ENCODE measurements around the gene FSTL4. TPM values are rescaled to one million over a fixed set of nuclear protein-coding genes. Genes with fewer than 3 reads are reported as not detected.

The FSTL4 gene
- total and polyA plus RNA-seq, 4 donors = 0.08 to 1.4 (median 0.31) TPM

DNA sequence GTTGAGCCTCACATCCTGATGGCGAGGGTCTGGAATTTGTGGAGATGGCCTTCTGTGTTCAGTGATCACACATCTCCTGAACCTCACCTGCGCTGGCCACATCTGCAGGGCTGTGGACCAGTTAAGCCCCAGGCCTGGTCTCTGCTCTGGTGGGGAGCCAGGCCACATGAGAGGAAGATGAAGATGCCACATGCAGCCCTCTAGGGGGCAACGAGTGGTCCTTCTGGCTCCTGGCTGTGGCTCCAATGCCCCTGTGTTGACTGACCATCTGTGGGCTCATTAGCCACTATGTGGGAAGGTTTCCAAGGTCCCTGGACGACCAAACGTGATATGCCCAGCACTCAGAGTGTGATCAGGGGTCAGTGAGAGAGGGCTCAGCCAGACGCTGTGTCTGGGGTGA, 357.5 kb downstream of the FSTL4 start:
- ATAC-seq (ENCODE audit: insufficient read depth, low FRiP score) = no peak
- no peak for DNase-seq
- TF ChIP-seq, protein P1, sequence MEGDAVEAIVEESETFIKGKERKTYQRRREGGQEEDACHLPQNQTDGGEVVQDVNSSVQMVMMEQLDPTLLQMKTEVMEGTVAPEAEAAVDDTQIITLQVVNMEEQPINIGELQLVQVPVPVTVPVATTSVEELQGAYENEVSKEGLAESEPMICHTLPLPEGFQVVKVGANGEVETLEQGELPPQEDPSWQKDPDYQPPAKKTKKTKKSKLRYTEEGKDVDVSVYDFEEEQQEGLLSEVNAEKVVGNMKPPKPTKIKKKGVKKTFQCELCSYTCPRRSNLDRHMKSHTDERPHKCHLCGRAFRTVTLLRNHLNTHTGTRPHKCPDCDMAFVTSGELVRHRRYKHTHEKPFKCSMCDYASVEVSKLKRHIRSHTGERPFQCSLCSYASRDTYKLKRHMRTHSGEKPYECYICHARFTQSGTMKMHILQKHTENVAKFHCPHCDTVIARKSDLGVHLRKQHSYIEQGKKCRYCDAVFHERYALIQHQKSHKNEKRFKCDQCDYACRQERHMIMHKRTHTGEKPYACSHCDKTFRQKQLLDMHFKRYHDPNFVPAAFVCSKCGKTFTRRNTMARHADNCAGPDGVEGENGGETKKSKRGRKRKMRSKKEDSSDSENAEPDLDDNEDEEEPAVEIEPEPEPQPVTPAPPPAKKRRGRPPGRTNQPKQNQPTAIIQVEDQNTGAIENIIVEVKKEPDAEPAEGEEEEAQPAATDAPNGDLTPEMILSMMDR (IDR thresholded peaks at IDR 0.05; ENCODE audit: control extremely low read depth, extremely low read depth) = no peak
- peaks cover 0 to 7% (median 0%) of the 10 kb centered on the region in 5 donors for H3K4me1 ChIP-seq (ENCODE audit: control insufficient read depth in 5 of 5, insufficient read depth in 5 of 5, low read length in 5 of 5)
- no peaks in the 10 kb centered on the region for H3K36me3 ChIP-seq (ENCODE audit: control insufficient read depth in 4 of 4, insufficient read depth in 4 of 4, low read length in 4 of 4)
- no peaks in the 10 kb centered on the region for H3K27me3 ChIP-seq (ENCODE audit: control insufficient read depth in 3 of 3, insufficient read depth in 3 of 3, low read length in 2 of 3)
- H3K27ac ChIP-seq (ENCODE audit: low read depth in 1 of 2, low read length in 1 of 2) = no peak overlapping the region
- no peak overlapping the region for H3K4me3 ChIP-seq
- H3K9me3 ChIP-seq (ENCODE audit: control insufficient read depth in 4 of 4, insufficient read depth in 3 of 4, low read length in 3 of 4) = no peaks in the 10 kb centered on the region
- WGBS, 2 donors = 83 to 88% methylated on average over 6 of the region's 6 CpGs
- H3K9ac ChIP-seq (ENCODE audit: insufficient read depth in 1 of 2, low read length in 2 of 2) = no peak overlapping the region

DNA sequence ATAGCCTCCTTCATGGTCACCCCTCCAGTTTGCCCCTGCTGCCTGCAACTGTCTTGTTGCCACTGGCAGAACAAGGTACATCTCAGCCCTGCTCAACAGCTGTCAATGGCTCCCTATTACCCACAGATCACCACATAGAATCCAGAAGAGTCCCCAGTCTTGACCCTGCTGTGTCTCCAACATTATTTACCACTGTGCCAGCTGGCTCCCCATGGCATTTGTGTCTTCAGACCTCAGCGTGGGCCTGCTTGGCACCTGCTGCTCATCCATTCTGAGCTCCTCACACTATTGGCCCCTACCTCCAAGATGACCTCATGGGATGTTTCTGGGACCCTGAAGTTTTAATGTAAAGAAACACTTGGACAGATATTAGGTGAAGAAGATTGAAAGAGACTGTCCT, 358.7 kb downstream of the FSTL4 start:
- WGBS, 2 donors = 93 to 94% methylated on average over 1 of the region's 1 CpG
- DNase-seq (no peak), ATAC-seq (ENCODE audit: insufficient read depth, low FRiP score) (no peak)
- no peaks in the 10 kb centered on the region for H3K27me3 ChIP-seq (ENCODE audit: control insufficient read depth in 3 of 3, insufficient read depth in 3 of 3, low read length in 2 of 3)
- no peak overlapping the region for H3K9ac ChIP-seq (ENCODE audit: insufficient read depth in 1 of 2, low read length in 2 of 2)
- H3K4me1 ChIP-seq (ENCODE audit: control insufficient read depth in 5 of 5, insufficient read depth in 5 of 5, low read length in 5 of 5) = peaks cover 0 to 5% (median 0%) of the 10 kb centered on the region in 5 donors
- TF ChIP-seq, protein P1 (IDR thresholded peaks at IDR 0.05; ENCODE audit: control extremely low read depth, extremely low read depth) = no peak
- H3K36me3 ChIP-seq (ENCODE audit: control insufficient read depth in 4 of 4, insufficient read depth in 4 of 4, low read length in 4 of 4) = no peaks in the 10 kb centered on the region
- H3K4me3 ChIP-seq = no peak overlapping the region
- H3K27ac ChIP-seq (ENCODE audit: low read depth in 1 of 2, low read length in 1 of 2) = no peak overlapping the region
- no peaks in the 10 kb centered on the region for H3K9me3 ChIP-seq (ENCODE audit: control insufficient read depth in 4 of 4, insufficient read depth in 3 of 4, low read length in 3 of 4)

DNA sequence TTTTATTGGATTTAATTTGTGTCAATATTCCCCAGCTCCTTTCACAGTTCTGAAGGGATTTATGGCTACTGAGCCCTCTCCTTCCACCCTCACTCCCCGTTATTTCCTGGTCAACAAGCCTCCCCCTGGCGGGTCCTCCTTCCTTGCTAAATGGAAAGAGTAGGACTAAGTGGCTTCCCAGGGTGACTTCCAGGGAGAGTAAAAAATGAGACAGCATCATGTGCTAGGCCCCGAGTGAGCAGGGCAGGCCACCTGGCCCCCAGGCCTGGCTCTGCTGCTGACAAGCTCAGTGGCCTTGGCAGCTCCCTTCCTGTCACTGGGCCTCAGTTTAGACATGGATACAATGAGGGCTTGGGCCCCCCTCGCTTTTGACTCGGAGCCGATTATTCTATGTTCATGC, 359.3 kb downstream of the FSTL4 start:
- Histone ChIP-seq H3K4me3 (no peak overlapping the region), H3K9ac (ENCODE audit: insufficient read depth in 1 of 2, low read length in 2 of 2) (no peak overlapping the region), H3K27ac (ENCODE audit: low read depth in 1 of 2, low read length in 1 of 2) (no peak overlapping the region), H3K36me3 (ENCODE audit: control insufficient read depth in 4 of 4, insufficient read depth in 4 of 4, low read length in 4 of 4) (no peaks in the 10 kb centered on the region), H3K27me3 (ENCODE audit: control insufficient read depth in 3 of 3, insufficient read depth in 3 of 3, low read length in 2 of 3) (no peaks in the 10 kb centered on the region), H3K9me3 (ENCODE audit: control insufficient read depth in 4 of 4, insufficient read depth in 3 of 4, low read length in 3 of 4) (no peaks in the 10 kb centered on the region), H3K4me1 (ENCODE audit: control insufficient read depth in 5 of 5, insufficient read depth in 5 of 5, low read length in 5 of 5) (peaks cover 0 to 5% (median 0%) of the 10 kb centered on the region in 5 donors)
- DNase-seq (no peak), ATAC-seq (ENCODE audit: insufficient read depth, low FRiP score) (no peak)
- WGBS, 2 donors = 92% methylated on average over 6 of the region's 6 CpGs
- TF ChIP-seq, protein P1 (IDR thresholded peaks at IDR 0.05; ENCODE audit: control extremely low read depth, extremely low read depth) = no peak

GRCh38 chr5:133252133-133252480, 360.2 kb downstream of the FSTL4 start:
- WGBS, 2 donors = 63 to 74% methylated on average over 6 of the region's 6 CpGs

More at GRCh38 chr5:133252133-133252480, 360.2 kb downstream of the FSTL4 start:
- H3K9ac ChIP-seq (ENCODE audit: insufficient read depth in 1 of 2, low read length in 2 of 2) = no peak overlapping the region
- H3K4me3 ChIP-seq = no peak overlapping the region
- no peaks in the 10 kb centered on the region for H3K27me3 ChIP-seq (ENCODE audit: control insufficient read depth in 3 of 3, insufficient read depth in 3 of 3, low read length in 2 of 3)
- no peaks in the 10 kb centered on the region for H3K36me3 ChIP-seq (ENCODE audit: control insufficient read depth in 4 of 4, insufficient read depth in 4 of 4, low read length in 4 of 4)
- H3K9me3 ChIP-seq (ENCODE audit: control insufficient read depth in 4 of 4, insufficient read depth in 3 of 4, low read length in 3 of 4) = no peaks in the 10 kb centered on the region
- H3K27ac ChIP-seq (ENCODE audit: low read depth in 1 of 2, low read length in 1 of 2) = no peak overlapping the region
- ATAC-seq (ENCODE audit: insufficient read depth, low FRiP score) (no peak), DNase-seq (no peak)
- H3K4me1 ChIP-seq (ENCODE audit: control insufficient read depth in 5 of 5, insufficient read depth in 5 of 5, low read length in 5 of 5) = peaks cover 0 to 5% (median 0%) of the 10 kb centered on the region in 5 donors
- TF ChIP-seq, protein P1 (IDR thresholded peaks at IDR 0.05; ENCODE audit: control extremely low read depth, extremely low read depth) = no peak
